Neuron (in vitro differentiated cells): ENCODE results near the gene MAEA.

ENCODE experiments used
- H2AFZ ChIP-seq: one replicate; pipeline ENCODE4 v1.6.1; 2013; ENCODE audit warnings: low read depth, mild to moderate bottlenecking, inconsistent platforms, low read length, moderate library complexity
- H3K27me3 ChIP-seq: one replicate; pipeline ENCODE4 v1.6.1; 2013; ENCODE audit warnings: low read length; ENCODE audit not compliant: insufficient read depth
- H3K36me3 ChIP-seq: one replicate; pipeline ENCODE4 v1.6.1; 2013; ENCODE audit warnings: low read length; ENCODE audit not compliant: insufficient read depth
- H3K4me1 ChIP-seq: one replicate; pipeline ENCODE4 v1.6.1; 2013; ENCODE audit warnings: low read length; ENCODE audit not compliant: insufficient read depth
- H3K4me3 ChIP-seq: 2 replicates; pipeline ENCODE4 v1.5.1; 2013; ENCODE audit warnings: mild to moderate bottlenecking, low read length, moderate library complexity
- H3K9me3 ChIP-seq: one replicate; pipeline ENCODE4 v1.6.1; 2013; ENCODE audit warnings: low read length

The MAEA gene

DNA sequence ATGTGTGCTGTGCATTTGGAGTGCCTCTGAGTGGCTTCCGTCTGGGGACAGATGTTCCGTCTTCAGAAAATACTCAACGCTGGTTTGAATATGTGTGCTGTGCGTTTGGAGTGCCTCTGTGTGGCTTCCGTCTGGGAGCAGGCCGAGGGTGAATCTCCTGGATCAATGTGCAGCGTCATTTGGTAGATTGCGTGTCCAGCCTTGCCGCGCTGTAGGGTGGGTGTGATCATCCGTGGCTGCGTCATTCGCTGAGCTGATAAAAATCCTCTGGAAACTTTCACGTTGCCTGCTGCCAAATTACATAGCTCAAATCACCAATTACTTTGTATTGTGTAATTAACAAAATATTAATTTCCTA is 69.4 kb downstream of the MAEA start:
- Histone ChIP-seq H3K36me3 (peaks cover 6% of the 10 kb centered on the region), H3K9me3 (no peaks in the 10 kb centered on the region), H2AFZ (no peak overlapping the region), H3K4me1 (no peaks in the 10 kb centered on the region), H3K27me3 (no peaks in the 10 kb centered on the region), H3K4me3 (no peak overlapping the region)

DNA sequence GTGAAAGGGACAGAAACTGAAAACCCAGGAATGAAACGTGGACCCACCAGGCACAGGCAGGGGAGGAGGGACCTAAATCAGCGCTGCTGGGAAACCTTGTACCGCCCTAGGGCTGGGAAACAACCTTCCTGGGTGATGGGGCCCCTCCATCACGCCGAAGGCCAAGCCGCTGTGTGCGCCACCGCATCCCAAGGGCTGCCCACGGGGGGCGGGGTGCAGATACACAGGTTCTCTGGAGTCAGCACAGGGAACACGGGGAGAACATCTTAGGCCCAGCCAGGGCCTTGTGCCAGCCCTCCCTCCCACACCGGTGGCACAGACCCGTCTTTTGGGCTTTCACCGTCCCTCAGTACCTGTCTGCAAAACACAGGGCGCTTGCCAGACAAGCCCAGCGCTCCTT is 70.3 kb downstream of the MAEA start:
- H3K4me1 ChIP-seq, result no peaks in the 10 kb centered on the region
- H3K9me3 ChIP-seq, result no peaks in the 10 kb centered on the region
- H2AFZ ChIP-seq, result no peak overlapping the region
- H3K36me3 ChIP-seq, result peaks cover 6% of the 10 kb centered on the region
- H3K4me3 ChIP-seq, result no peak overlapping the region
- no peaks in the 10 kb centered on the region for H3K27me3 ChIP-seq

DNA sequence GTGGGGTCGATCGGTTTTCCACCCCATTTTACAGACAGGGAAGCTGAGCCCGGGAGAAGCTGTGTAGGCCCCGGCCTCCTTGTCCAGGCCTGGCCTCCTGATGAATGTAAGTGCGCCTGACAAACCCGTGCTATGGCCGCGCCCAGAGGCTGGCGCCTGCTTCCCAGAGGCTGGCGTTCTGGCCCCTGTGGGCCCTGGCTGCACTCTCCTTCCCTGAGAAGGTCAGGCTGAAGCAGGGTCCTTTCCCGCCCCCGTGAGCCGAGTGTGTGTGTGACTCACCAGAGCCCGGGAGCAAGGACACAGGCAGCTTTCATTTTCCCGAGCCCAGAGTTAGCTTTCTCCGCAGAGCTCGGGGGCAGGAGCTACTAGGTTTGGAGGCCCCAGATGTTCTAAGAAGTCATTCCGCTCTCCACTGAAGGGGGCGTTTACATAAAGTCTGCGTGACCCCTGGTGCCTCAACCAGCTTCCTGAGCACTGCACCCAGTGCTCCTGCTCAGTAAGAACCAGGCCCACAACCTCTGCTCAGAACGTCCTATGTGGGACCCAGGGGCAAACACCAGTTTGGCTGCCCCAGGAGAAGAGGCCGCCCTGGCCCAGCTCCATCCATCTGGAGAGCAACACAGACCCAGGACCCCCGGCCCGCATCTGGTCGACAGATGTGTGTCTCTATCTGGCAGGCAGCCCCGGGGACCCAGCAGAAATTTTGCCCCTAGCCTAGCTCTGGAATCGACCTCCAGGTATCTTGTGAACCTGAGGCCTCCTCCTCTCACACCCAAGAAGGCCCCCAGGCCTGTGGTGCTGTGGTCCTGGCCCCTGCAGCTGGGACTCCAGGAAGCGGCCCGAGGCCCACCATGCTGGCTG is 71.0 kb downstream of the MAEA start:
- Histone ChIP-seq H3K4me1 (no peaks in the 10 kb centered on the region), H3K27me3 (no peaks in the 10 kb centered on the region), H2AFZ (no peak overlapping the region), H3K9me3 (no peaks in the 10 kb centered on the region), H3K4me3 (no peak overlapping the region), H3K36me3 (peaks cover 4% of the 10 kb centered on the region)

DNA sequence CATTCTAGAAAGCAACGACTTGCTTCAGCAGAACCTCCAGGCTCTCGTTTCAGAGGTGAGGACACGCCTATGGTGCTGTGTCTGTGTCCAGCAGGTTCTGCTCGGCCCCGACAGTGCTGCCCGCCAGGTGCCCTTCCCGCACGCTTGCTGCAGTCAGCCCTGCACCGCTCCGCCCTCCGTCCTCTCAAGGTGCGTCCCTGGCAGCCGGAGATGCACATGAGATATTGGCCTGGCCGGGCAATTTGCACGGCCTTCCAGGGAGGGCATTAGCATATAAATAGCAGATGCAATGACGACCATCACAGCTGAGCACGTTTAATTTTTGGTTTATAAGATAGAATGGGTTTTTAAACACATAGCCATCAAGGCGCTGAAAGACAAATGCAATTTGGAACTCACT is 71.7 kb downstream of the MAEA start:
- H3K9me3 ChIP-seq, result no peaks in the 10 kb centered on the region
- no peaks in the 10 kb centered on the region for H3K27me3 ChIP-seq
- H3K36me3 ChIP-seq, result peaks cover 4% of the 10 kb centered on the region
- H3K4me3 ChIP-seq, result no peak overlapping the region
- H2AFZ ChIP-seq, result no peak overlapping the region
- no peaks in the 10 kb centered on the region for H3K4me1 ChIP-seq

DNA sequence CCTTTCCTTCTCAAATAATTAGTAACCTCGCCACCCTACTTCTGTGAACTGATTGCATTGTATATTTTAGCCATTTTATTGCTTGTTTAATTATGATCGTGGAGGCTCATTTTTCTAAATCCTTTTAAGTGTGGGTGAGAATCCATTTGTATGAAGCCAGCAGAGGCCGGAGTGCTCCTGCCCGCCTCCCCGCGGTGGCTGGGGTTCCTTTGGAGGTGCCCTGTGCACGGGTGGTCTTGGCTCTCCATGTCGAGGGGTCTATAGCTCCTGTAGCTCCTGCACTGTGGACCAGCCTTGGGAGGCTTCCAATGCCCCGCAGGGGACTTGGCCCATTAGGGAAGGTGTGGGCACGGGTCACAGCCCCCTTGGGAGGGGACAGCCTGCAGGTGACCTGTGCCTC is 72.4 kb downstream of the MAEA start:
- peaks cover 6% of the 10 kb centered on the region for H3K36me3 ChIP-seq
- H3K9me3 ChIP-seq, result no peaks in the 10 kb centered on the region
- no peaks in the 10 kb centered on the region for H3K4me1 ChIP-seq
- no peak overlapping the region for H2AFZ ChIP-seq
- no peak overlapping the region for H3K4me3 ChIP-seq
- no peaks in the 10 kb centered on the region for H3K27me3 ChIP-seq

DNA sequence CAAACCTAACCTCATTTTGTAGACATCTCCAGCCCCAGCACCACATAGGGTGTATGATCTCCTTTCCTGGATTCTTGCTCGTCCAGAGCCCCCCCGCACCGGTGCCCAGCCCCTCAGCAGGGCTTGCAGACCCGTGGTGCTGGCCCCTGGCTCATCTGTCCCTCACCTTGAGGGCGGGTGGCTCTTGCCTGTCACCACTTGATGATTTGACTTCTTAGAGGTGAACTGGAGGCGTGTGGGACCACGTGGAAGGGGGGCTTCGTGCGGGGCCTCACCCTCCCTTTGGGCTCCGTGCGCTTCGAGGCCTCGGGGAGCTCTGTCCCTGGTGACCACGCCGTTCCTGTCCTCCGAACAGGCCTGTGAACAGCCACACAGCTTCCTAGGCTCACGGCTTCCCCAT is 72.8 kb downstream of the MAEA start:
- Histone ChIP-seq H3K36me3 (peaks cover 3% of the 10 kb centered on the region), H2AFZ (no peak overlapping the region), H3K4me1 (no peaks in the 10 kb centered on the region), H3K9me3 (no peaks in the 10 kb centered on the region), H3K4me3 (no peak overlapping the region), H3K27me3 (no peaks in the 10 kb centered on the region)

DNA sequence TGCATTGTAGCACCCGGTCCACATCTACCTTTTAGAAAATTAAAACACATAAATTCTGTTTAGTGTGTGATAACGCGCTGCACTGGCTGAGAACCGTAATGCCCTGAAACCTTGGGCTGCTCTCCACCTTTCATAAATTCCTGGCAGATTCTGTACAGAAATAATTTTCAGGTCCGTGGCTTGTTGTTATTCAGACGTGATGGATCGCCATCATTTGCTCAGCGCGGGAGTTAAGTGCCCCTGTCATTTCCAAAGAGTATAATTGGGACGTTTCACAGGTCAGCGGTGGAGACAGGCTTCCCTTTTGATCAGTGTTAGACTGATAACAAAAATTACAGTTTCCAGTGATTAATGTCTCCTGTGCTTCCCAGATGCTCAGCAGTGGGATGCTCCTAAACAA is 73.8 kb downstream of the MAEA start:
- Histone ChIP-seq H3K4me1 (no peaks in the 10 kb centered on the region), H3K36me3 (peaks cover 6% of the 10 kb centered on the region), H3K4me3 (no peak overlapping the region), H3K27me3 (no peaks in the 10 kb centered on the region), H2AFZ (no peak overlapping the region), H3K9me3 (no peaks in the 10 kb centered on the region)

DNA sequence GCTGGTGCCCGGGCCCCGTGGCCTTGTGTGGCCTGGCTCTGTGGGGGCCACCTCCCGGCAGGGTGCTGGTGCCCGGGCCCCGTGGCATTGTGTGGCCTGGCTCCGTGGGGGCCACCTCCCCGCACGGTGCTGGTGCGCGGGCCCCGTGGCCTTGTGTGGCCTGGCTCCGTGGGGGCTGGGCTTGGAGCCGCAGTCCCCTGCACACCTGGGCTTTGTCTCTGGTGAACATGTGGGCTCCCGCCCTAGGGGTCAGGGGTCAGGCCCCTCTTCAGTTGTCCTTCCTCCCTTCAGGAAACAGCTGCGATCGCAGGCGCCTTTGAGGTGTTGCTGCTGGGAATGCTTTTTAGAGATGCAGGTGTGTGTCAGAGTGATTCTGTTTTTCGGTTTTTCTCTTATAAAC is 74.5 kb downstream of the MAEA start:
- H3K36me3 ChIP-seq, result peaks cover 6% of the 10 kb centered on the region
- H3K4me3 ChIP-seq, result no peak overlapping the region
- no peaks in the 10 kb centered on the region for H3K9me3 ChIP-seq
- H3K4me1 ChIP-seq, result no peaks in the 10 kb centered on the region
- H2AFZ ChIP-seq, result no peak overlapping the region
- H3K27me3 ChIP-seq, result no peaks in the 10 kb centered on the region

DNA sequence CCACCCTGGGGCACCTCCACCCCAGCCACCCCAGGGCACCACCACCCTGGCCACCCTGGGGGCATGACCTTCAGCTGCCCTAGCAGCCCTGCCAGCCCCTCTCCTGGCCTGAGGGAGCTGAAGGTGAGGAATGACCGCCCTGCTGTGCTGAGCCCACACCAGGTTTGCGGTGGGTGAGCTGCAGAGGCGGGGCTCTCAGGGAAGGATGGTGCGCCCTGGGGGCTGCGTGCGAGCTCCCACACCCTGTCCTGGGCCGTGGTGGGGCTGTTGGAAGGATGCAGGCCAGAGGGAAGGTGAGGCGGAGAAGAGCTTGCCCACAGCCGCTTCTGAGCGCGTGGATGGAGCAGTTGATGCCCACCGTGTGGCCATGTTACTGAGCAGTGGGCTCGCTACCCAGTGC is 75.1 kb downstream of the MAEA start:
- H2AFZ ChIP-seq, result no peak overlapping the region

DNA sequence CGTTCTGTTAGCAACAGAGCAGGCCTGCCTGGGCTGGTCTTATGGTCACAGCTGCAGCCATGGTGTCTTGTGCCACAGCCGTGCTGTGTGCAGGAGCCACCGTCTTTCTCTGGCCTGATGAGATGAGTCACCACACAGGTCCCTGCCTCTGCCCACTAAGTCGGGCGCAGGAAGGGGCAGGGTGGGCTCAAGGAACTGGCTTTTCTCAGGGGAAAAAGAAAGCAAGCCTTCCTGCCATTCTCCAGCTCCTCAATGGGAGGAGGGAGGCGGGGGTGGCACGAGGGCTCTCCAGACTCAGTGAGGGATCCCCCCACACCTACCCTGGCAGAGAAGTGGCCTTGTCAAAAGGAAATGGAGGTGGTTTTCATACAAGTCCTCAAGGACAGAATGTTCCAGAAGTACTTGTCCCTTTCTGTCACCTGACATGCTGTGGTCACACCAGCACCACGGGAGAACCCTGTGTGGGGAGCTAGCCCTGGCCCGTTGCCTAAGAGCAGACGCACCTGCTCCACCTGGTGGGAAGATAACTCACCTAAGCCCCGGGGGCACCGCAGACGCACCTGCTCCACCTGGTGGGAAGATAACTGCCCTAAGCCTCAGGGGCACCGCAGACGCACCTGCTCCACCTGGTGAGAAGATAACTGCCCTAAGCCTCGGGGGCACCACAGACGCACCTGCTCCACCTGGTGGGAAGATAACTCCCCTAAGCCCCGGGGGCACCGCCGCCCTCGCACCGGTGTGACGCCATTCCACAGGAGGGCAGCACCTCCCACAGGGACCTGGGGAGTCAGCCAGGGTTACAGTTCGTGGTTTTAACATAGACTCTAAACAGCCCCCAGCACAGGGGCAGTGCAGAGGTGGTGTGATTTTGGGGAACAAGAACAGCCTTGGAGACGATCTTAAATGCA is 75.8 kb downstream of the MAEA start:
- no peak overlapping the region for H2AFZ ChIP-seq
- peaks cover 6% of the 10 kb centered on the region for H3K36me3 ChIP-seq
- no peaks in the 10 kb centered on the region for H3K9me3 ChIP-seq
- H3K27me3 ChIP-seq, result no peaks in the 10 kb centered on the region
- no peak overlapping the region for H3K4me3 ChIP-seq
- no peaks in the 10 kb centered on the region for H3K4me1 ChIP-seq

More for the DNA sequence above, 75.1 kb downstream of the MAEA start:
- no peak overlapping the region for H3K4me3 ChIP-seq
- no peaks in the 10 kb centered on the region for H3K27me3 ChIP-seq
- no peaks in the 10 kb centered on the region for H3K9me3 ChIP-seq
- H3K4me1 ChIP-seq, result no peaks in the 10 kb centered on the region
- peaks cover 6% of the 10 kb centered on the region for H3K36me3 ChIP-seq

DNA sequence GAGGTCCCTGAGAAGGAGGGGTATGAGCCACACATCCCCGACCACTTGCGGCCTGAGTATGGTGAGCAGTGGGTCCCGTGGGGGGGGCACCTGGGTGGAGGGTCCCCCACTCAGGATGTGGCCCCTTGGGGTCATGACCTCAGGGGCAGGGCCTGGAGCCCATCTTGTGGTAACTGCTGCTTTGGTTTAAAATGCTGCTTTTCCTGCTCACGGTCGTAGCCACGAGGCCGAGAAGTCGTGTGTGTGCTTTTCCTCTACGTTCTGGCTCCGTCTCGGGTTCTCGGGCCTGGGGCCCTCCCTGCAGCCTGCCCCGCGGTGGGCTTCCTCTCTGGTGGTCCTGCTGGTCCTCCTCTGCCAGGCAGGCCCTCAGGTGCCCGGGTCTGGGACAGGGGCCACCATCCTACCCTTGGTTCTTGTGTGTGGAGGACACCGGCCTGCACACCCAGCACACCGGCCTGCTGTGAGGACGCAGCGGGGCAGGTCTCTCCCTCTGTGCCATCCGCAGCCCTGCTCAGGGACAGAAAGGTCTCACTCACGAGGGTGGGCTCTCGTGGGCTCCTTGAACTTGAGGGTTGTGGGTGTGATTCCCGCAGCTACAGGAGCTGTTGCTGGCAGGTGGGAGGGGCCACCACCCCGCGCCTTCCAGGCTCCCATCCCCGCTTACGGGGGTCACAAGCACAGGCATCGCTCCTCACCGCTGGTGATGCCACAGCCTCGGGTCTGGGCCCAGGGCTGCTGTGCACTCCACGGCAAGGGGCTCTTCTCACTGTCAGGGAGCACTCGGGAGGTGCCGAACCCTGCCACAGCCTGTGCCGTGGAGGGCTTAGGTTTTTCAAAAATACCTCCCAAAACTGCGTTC is 76.9 kb downstream of the MAEA start:
- Histone ChIP-seq H3K36me3 (peaks cover 9% of the 10 kb centered on the region), H3K27me3 (no peaks in the 10 kb centered on the region), H3K4me1 (no peaks in the 10 kb centered on the region), H3K4me3 (no peak overlapping the region), H3K9me3 (peaks cover 3% of the 10 kb centered on the region), H2AFZ (no peak overlapping the region)

DNA sequence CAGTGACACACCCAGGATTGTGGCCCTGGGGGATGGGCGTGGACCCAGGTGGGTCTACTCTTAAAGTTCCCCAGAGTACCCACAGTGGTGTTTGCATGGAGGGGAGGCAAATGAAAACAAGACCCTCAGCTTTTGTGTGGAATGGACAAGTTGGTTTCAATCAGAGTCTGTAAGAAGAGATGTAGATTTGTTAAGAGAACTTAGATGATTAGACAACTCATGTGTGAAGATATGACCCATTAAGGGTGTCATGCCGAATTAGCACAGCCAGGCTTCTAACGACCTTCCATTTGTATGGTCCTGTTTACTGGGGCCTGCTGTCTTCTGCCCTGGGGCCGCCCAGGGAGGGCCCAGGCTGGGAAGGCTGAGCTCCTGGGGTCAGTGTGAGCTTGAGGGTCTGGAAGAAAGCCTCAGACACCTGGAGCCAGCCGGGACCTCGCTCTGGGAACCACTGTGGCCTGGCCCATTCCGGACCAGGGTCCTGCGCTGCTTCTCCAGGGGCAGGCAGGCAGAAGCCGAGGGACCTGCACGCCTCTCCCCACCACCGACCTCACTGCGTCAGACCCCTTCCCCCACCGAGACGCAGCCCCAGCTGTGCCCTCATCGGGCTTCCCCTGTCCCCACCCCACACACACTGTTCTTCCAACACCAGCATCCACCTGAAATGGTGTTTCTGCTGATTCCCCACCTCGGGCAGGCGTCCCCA is 77.7 kb downstream of the MAEA start:
- no peak overlapping the region for H2AFZ ChIP-seq

More for the DNA sequence above, 77.7 kb downstream of the MAEA start:
- Histone ChIP-seq H3K27me3 (no peaks in the 10 kb centered on the region), H3K4me3 (no peak overlapping the region), H3K36me3 (peaks cover 12% of the 10 kb centered on the region), H3K4me1 (no peaks in the 10 kb centered on the region), H3K9me3 (peaks cover 7% of the 10 kb centered on the region)
